ENCODE results near the gene PCBP2.

DNA sequence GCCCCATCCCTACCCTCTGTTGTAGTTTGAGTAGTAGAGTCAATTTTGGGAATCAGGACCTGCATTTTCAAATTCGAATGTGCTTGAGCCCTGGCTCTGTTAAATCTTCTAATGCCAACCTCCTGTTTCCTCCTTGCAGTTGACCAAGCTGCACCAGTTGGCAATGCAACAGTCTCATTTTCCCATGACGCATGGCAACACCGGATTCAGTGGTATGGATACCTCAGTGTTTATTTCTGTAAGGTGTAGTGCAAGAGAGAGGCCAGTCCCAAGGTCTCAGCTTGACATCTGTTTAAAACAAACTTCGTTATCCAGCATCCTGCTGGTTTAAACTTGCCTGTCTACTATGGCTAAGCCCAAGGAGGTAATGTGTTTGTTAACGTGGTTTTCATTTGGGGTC lies 15.2 kb downstream of the PCBP2 start:
- no peak for TF ChIP-seq CREB1 (CRISPR knock-in tag; IDR thresholded peaks at IDR 0.05)
- no peak for TF ChIP-seq ETV6 (CRISPR knock-in tag; IDR thresholded peaks at IDR 0.05)
- TF ChIP-seq, protein P1, sequence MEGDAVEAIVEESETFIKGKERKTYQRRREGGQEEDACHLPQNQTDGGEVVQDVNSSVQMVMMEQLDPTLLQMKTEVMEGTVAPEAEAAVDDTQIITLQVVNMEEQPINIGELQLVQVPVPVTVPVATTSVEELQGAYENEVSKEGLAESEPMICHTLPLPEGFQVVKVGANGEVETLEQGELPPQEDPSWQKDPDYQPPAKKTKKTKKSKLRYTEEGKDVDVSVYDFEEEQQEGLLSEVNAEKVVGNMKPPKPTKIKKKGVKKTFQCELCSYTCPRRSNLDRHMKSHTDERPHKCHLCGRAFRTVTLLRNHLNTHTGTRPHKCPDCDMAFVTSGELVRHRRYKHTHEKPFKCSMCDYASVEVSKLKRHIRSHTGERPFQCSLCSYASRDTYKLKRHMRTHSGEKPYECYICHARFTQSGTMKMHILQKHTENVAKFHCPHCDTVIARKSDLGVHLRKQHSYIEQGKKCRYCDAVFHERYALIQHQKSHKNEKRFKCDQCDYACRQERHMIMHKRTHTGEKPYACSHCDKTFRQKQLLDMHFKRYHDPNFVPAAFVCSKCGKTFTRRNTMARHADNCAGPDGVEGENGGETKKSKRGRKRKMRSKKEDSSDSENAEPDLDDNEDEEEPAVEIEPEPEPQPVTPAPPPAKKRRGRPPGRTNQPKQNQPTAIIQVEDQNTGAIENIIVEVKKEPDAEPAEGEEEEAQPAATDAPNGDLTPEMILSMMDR (IDR thresholded peaks at IDR 0.05) = no peak
- TF ChIP-seq, protein P2, sequence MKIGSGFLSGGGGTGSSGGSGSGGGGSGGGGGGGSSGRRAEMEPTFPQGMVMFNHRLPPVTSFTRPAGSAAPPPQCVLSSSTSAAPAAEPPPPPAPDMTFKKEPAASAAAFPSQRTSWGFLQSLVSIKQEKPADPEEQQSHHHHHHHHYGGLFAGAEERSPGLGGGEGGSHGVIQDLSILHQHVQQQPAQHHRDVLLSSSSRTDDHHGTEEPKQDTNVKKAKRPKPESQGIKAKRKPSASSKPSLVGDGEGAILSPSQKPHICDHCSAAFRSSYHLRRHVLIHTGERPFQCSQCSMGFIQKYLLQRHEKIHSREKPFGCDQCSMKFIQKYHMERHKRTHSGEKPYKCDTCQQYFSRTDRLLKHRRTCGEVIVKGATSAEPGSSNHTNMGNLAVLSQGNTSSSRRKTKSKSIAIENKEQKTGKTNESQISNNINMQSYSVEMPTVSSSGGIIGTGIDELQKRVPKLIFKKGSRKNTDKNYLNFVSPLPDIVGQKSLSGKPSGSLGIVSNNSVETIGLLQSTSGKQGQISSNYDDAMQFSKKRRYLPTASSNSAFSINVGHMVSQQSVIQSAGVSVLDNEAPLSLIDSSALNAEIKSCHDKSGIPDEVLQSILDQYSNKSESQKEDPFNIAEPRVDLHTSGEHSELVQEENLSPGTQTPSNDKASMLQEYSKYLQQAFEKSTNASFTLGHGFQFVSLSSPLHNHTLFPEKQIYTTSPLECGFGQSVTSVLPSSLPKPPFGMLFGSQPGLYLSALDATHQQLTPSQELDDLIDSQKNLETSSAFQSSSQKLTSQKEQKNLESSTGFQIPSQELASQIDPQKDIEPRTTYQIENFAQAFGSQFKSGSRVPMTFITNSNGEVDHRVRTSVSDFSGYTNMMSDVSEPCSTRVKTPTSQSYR (CRISPR knock-in tag; IDR thresholded peaks at IDR 0.05) = no peak
- TF ChIP-seq, protein P3, sequence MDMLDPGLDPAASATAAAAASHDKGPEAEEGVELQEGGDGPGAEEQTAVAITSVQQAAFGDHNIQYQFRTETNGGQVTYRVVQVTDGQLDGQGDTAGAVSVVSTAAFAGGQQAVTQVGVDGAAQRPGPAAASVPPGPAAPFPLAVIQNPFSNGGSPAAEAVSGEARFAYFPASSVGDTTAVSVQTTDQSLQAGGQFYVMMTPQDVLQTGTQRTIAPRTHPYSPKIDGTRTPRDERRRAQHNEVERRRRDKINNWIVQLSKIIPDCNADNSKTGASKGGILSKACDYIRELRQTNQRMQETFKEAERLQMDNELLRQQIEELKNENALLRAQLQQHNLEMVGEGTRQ (CRISPR knock-in tag; IDR thresholded peaks at IDR 0.05) = no peak
- no peak for TF ChIP-seq NR1H2 (CRISPR knock-in tag; IDR thresholded peaks at IDR 0.05)
- TF ChIP-seq CREM (CRISPR knock-in tag; IDR thresholded peaks at IDR 0.05) = no peak
- TF ChIP-seq SP1 (CRISPR knock-in tag; conservative IDR thresholded peaks at IDR 0.05) = no peak
- no peak for TF ChIP-seq NR2C2 (CRISPR knock-in tag; IDR thresholded peaks at IDR 0.05)
- TF ChIP-seq IRF2 (CRISPR knock-in tag; IDR thresholded peaks at IDR 0.05; ENCODE audit: borderline replicate concordance, low read depth) = no peak
- TF ChIP-seq, protein P4, sequence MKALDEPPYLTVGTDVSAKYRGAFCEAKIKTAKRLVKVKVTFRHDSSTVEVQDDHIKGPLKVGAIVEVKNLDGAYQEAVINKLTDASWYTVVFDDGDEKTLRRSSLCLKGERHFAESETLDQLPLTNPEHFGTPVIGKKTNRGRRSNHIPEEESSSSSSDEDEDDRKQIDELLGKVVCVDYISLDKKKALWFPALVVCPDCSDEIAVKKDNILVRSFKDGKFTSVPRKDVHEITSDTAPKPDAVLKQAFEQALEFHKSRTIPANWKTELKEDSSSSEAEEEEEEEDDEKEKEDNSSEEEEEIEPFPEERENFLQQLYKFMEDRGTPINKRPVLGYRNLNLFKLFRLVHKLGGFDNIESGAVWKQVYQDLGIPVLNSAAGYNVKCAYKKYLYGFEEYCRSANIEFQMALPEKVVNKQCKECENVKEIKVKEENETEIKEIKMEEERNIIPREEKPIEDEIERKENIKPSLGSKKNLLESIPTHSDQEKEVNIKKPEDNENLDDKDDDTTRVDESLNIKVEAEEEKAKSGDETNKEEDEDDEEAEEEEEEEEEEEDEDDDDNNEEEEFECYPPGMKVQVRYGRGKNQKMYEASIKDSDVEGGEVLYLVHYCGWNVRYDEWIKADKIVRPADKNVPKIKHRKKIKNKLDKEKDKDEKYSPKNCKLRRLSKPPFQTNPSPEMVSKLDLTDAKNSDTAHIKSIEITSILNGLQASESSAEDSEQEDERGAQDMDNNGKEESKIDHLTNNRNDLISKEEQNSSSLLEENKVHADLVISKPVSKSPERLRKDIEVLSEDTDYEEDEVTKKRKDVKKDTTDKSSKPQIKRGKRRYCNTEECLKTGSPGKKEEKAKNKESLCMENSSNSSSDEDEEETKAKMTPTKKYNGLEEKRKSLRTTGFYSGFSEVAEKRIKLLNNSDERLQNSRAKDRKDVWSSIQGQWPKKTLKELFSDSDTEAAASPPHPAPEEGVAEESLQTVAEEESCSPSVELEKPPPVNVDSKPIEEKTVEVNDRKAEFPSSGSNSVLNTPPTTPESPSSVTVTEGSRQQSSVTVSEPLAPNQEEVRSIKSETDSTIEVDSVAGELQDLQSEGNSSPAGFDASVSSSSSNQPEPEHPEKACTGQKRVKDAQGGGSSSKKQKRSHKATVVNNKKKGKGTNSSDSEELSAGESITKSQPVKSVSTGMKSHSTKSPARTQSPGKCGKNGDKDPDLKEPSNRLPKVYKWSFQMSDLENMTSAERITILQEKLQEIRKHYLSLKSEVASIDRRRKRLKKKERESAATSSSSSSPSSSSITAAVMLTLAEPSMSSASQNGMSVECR (CRISPR knock-in tag; IDR thresholded peaks at IDR 0.05; ENCODE audit: borderline replicate concordance) = no peak
- no peak for TF ChIP-seq FOXP1 (CRISPR knock-in tag; IDR thresholded peaks at IDR 0.05; ENCODE audit: borderline replicate concordance)
- TF ChIP-seq, protein P5, sequence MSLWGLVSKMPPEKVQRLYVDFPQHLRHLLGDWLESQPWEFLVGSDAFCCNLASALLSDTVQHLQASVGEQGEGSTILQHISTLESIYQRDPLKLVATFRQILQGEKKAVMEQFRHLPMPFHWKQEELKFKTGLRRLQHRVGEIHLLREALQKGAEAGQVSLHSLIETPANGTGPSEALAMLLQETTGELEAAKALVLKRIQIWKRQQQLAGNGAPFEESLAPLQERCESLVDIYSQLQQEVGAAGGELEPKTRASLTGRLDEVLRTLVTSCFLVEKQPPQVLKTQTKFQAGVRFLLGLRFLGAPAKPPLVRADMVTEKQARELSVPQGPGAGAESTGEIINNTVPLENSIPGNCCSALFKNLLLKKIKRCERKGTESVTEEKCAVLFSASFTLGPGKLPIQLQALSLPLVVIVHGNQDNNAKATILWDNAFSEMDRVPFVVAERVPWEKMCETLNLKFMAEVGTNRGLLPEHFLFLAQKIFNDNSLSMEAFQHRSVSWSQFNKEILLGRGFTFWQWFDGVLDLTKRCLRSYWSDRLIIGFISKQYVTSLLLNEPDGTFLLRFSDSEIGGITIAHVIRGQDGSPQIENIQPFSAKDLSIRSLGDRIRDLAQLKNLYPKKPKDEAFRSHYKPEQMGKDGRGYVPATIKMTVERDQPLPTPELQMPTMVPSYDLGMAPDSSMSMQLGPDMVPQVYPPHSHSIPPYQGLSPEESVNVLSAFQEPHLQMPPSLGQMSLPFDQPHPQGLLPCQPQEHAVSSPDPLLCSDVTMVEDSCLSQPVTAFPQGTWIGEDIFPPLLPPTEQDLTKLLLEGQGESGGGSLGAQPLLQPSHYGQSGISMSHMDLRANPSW (CRISPR knock-in tag; conservative IDR thresholded peaks at IDR 0.05; ENCODE audit: low read depth) = no peak
